ENCODE results near the gene CTNNA1.

CTNNA1 gene

DNA sequence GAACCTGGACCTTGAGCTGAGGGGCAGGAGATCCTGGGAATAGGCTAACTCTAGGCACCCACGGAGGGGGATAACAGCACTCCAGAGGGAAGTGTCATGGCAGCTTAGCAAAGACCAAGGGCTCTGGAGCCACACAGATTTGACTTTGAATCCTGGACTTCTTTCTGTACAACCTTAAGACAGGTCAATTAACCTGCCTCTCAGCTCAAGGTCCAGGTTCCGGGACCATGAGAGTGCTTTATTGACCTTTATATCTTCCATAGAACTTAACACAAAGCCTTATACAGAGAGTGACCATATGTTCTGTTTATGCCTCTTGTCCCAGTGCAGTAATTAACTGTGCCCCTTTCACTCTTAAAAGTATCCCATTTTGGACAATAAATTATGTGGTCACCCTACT lies 212.4 kb downstream of the CTNNA1 start:
- DNase-seq (ENCODE audit: low read depth): no peak

DNA sequence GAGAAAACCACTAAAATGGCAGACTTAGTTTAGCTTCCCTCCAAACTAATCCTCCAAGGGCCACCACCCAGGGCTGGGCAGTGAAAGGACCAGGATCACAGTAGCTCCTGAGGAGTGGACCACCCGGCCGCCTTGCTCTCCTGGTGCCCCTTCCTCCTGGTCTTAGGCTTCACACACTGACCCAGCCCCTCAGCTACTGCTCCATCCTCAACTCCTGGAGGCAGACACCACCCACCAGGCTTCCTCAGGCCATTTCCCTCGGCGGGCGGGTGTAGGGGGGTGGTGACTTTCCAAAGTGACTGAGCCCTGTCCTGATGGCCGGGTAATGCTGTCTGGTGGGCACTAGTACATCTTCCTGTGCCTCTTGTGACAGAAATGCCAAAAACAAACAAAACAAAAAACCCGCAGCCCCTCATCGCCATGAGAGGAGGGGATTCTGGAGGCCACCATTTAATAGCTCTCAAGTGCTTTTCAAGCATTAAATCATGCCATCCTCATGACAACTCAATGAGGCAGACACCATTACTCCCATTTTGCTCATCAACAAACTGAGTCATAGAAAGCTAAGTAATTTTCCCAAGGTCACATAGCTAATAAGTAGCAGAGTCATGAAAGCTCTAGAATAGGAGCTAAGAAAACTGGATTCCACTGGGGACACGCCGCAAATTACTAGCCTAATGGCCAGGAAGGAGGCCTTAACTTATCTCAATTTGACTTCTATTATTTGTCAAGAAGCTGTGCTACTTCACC lies 213.2 kb downstream of the CTNNA1 start:
- DNase-seq (ENCODE audit: low read depth): no peak

DNA sequence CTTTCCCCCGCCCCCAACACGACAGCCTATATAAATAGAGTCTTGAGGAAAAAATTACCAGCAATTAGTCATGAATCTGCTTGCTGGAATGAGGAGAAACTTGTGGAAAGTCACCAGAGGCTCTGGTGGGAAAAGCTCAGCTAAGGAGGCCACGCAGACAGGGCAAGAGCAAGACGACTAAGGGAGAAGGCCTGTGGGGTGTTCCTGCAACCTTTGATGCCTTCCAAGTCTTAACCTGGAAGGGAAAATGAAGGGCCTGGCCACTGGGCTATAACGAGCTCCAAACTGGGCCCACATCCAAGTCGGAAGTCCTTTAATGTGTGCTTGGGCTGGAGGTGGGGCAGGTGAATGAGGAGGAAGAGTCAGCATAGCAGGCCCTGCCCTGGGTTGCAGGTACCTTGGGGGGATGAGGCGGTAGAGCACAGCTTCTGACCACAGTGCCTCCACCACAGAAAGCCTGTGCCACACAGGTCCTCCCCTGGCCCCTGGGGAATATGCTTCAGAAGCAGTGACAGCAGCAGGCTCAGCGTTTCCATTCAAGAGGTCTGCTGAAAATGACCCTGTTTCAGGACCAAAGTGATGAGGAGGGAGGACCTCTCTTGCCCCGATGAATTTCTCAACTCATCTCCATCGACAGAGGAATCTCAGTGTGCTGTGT lies 214.7 kb downstream of the CTNNA1 start:
- no peak for DNase-seq (ENCODE audit: low read depth)

DNA sequence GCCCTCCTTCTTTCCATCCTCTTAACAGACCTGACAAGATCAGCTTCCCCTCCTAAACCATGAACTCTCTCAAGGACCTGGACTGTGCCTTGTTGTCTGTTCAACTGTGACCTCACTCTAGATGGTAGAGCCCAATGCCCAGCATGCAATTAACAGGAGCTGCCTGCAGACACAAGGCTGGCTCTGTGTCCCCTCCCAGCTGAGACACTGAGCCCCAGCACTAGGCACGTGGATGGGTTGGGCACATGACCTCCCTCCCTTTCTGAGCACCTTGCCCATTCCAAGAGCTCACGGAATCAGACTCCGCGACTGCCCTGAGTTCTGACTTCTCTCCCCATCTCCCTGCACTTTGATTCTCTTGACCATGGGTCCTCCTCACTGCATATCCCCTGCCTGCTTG lies 215.4 kb downstream of the CTNNA1 start:
- no peak for DNase-seq (ENCODE audit: low read depth)

DNA sequence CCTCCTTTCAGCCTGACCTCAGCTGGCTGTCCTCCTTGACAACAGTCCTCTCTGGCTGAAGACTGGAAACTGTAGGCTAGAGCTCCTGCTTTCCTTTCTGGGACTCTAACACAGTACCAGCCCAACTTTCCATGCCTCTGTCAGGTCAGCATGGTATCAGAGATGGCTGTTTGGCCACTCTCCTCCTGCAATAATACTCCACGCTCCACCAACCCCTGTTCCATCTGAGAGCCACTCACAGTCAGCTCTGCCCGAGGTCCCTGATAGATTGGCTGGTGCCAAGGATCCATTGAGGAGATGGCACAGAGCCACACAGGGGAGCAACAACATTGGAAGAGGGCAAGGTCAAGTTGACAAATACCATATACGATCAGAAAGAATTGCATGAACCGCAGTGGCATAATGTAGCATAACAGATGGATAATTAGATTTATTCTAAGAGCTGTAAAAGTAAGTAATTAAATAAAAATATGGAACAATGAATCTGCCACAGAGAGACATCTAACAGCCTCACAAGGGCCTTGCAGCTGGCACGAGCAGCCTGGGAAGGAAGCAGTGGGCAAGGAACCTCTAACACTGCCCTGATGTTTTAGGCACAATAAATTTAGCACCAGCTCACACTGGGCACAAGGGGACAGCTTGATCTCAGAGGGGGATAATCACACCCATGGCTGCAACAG lies 216.2 kb downstream of the CTNNA1 start:
- DNase-seq (ENCODE audit: low read depth): no peak

DNA sequence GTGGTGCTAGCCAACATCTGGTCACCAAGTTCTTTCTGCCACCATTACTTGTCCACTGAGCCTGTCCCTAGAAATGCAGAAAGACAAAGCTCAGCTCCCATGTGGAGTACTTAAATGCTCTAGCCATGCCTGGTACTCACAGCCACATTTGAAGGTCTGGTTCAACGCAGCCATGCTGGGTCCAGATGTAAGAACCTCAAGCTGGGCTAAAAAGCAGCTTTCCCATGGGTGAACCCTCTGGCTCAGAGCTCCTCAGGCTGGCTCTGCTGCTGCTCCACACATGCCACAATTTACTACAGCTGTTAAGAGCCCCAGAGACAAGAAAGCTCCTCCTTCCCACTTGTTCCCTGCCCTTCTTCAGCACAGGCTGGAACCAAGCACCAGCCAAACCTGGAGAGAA lies 219.0 kb downstream of the CTNNA1 start:
- no peak for DNase-seq (ENCODE audit: low read depth)

DNA sequence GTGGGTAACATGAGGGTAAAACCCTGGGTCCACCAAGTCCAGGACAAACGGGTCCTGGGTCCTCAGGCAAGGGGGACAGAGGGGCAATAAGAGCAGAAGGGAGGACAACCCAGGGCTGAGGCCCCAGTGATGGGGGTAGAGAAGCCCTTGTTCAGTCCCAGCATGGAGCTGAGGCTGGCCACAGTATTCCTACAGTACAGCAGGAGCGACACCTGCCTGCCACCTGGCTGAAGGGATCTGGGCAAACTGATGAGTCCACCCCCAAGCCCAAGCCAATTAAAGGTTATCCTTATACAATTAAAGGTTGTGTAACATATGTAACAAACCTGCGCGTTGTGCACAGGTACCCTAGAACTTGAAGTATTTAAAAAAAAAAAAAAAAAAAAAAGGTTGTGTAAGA lies 219.6 kb downstream of the CTNNA1 start:
- no peak for DNase-seq (ENCODE audit: low read depth)

DNA sequence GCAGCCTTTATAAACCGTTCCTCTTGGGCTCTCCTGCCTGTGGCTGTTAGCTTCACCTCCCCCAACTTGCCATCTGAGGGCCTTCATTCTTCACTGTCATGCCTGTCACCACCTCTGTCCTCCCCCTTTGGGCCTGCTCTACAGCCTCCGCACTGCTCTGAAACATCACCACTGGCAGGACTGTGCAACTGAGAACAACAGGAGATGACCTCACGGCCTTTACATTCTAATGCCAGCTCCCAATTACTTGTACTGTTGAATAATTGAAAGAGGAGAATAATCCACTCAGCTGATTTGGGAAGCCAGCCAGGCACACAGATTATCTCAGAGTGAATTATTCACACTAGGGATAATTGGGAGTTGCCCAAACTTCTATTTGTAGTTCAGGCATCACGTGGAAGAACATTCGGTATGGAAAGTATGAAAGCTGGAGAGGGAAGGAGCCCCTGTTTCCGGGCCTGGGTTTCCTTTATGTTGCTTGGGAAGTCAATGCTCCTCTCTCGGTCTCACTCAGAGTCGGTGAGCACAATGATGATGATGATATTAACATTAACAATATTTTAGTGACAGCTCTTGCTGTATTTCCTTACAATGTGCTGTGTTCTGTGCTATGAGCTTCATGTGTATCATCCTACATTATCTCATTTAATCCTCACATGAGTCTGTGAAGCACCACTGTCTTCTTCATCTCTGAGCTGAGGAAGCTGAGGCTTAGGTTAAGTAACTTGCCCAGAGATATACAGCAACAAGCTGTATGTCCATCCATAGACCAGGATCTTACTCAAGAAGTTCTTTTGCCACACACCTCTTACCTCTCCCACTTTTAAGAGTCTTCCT lies 221.2 kb downstream of the CTNNA1 start:
- DNase-seq (ENCODE audit: low read depth): no peak

DNA sequence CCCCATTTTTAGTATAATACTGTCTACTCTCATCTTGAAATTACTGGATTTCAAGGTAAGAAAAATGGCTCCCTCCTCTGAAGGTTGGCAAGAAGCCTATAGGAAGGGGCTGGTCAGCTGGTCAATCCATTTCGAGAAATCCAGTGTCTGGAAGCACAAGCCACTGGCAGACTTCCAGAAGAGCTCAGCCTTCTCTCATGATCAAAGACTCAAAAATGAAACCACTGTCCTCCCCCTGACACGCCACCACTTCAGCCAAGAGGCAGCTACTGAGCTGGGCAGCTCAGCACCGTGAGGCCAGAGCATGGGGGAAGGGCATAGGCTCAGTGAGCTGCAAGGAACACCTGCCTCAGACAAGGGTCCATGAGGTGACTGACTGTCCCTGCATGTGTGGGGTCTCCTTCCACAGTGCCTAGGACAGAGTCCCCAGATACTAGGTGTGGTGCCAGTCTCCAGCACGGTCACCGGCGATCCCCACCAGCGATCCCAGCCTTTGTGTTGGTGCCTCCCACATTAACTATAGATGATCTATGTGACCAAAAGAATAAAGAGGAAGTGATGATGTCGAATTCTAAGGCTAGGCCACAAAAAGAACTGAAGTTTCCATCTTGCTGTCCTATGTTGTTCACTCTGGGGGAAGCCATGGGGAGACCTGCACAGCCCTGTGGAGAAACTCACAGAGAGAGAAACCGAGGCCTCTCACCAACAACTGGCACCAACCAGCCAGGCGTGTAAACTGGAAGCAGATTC lies 222.0 kb downstream of the CTNNA1 start:
- DNase-seq (ENCODE audit: low read depth): no peak

DNA sequence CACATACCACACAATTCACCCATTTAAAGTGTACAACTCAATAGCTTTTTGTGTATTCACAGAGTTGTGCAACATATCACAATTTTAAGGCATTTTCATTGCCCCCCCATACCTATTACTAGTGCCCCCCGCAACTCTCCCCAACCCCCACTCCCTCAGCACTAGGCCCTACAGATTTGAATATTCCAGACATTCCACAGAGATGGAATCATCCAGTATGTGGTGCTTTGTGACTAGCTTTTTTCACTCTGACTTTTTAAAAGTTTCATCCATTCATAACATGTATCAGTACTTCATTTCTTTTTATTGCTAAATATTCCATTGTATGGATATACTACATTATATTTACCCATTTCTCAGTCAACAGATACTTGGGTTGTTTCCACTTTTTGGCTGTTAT lies 224.9 kb downstream of the CTNNA1 start:
- no peak for DNase-seq (ENCODE audit: low read depth)

DNA sequence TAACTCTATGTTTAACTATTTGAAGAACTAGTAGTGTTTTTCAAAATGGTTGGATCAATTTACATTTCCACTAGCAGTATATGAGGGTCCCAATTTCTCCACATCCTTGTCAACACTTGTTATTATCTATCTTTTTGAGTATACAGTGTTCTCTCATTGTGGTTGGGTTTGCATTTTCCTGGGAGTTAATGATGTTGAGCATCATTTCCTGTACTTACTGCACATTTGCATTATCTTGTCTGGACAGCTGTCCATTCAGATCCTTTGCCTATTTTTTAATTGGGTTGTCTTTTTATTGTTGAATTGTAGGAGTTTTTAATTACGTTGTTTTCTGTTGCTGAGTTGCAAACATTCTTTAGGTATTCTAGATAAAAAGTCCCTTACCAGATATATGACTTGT lies 225.4 kb downstream of the CTNNA1 start:
- DNase-seq (ENCODE audit: low read depth): no peak

DNA sequence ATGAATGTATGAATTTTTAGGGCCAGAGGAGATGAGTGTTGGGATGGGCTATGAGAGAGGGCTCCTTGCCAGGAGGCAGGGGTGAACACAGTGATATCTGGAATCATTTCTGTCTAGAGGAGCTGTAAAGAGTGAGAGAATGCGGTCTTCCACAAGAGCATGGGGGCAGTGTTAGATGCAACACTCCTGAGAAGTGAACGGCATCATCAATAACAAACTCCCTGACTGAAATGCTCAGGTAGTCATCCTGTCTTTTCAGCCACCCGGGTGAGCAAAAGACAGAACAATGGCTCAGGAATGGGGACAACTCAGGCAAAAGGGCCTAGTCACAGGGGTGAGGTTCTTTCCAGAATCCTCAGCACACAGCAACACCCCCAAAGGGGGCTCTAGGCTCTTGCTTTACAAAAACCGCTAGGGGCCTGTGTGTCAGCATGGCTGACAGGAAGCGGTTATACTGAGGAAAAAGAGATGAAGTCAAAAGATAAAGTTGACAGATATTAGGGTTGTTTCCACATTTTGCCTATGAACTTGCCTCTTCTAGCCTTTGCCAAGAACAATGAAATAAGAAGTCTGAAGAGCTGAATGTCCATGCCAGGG lies 226.6 kb downstream of the CTNNA1 start:
- DNase-seq (ENCODE audit: low read depth): peak; percentile 9

DNA sequence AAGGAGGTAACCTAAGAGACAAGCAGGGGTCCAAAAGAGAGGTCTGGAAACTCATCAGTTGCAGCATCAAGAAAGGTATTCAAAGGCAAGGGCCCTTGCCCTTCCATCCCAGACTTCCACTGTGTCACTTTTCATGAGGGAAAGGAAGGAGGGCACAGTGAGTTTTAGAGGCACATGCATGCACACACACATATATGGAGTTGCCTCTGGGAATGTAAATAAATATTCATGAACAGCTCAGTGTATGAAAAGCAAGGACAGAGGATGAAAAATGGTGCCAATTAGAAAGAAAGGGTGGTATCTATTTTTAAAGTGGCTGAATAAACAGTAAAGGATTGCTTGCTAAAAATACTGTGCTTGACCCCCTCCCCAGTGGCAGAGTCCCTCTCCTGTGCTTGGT lies 227.2 kb downstream of the CTNNA1 start:
- no peak for DNase-seq (ENCODE audit: low read depth)

DNA sequence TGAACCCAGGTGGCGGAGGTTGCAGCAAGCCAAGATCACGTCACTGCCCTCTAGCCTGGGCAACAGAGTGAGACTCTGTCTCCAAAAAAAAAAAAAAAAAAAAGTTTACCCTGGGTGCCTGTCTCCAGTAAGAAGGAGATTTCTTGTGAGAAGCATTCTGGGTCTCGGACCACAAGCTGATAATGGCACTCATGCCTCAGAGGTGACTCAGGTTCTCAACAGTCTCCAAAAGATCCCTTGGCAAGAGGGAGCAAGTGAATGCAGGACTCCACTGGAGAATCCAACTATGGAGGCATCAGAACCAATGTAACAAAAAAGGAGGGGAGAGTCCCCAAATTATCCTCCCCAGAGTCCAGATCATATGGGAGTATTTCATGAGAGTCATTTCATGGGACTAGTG lies 227.9 kb downstream of the CTNNA1 start:
- no peak for DNase-seq (ENCODE audit: low read depth)

DNA sequence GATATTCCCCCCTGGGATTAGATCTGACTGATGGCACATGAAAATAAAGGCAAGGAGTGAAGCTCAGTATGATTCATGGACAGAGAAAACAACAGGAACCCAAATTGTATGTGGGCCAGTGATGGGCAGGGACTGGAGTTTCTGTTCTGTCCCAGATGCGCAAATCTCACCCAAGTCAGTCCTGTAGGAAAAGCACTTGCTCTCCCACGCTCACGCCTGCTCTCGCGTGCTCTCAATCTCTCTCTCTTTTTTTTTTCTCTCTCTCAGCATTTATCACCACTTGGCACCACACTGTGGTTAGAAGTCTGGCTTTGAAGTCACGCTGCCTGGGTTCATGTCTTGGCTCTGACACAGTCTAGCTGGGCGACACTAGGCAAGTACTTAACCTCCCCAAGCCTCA lies 228.4 kb downstream of the CTNNA1 start:
- no peak for DNase-seq (ENCODE audit: low read depth)

DNA sequence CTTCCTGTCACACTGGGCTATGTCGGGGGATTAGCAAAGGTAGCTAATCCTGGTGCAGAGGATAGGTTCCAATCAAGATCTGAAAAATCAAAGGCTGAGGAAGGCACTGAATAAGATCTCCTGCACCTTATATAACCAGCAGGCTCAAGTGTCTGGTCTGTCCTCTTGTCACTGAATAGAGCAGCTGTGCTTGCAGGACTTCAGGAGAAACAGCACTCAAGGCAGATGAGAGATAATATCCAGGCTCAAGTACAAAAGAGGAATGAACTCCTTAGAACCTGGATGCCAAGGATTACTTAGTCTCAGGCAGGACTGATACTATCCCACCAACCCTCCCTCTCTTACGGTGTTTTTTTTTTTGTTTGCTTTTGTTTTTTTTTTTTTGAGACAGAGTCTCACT lies 230.8 kb downstream of the CTNNA1 start:
- DNase-seq (ENCODE audit: low read depth): no peak
